Cardiac septum (tissue), 1 donor: Measurements from ENCODE around the gene TEX36. TPM values are rescaled to one million over a fixed set of nuclear protein-coding genes. Genes with fewer than 3 reads are reported as not detected.
"Not testable (repeated sequence)": the region's sequence is repeated elsewhere in the genome, so short reads cannot be mapped to it uniquely, and the experiment has no call there.

ENCODE experiments used
- DNase-seq: peaks from one replicate; pipeline ENCODE4 v3.0.0-alpha.2; 2020; ENCODE audit warnings: low spot score
- intact Hi-C: fragments of 100-400 bp; cut with DNase I; formaldehyde crosslinking; loops from one replicate; pipeline ENCODE4 v1.14.0; 2022
- total RNA-seq: library from RNA; stranded (reverse); fragmentation: NEBNext Ultra II Directional; extraction: Animal tissue kit (Norgen Biotek cat#: 25700); gene quantifications from one replicate; pipeline ENCODE4 v1.2.1, GENCODE V29; 2021
- donor health status: DM: no; HTN: no; CAD: no.

The TEX36 gene
- total RNA-seq, 1 donor from 2014 or later, result not detected

- intact Hi-C loops, result no loop called here
- DNase-seq, result no peak
Observed at GRCh38 chr10:125638555-125638954, 44.4 kb downstream of the TEX36 start.

GRCh38 chr10:125637496-125637895, 45.5 kb downstream of the TEX36 start:
- intact Hi-C loops, result no loop called here
- no peak for DNase-seq

GRCh38 chr10:125634606-125635005, 48.4 kb downstream of the TEX36 start:
- intact Hi-C loops, result no loop called here
- no peak for DNase-seq

- intact Hi-C loops, result no loop called here
- DNase-seq, result no peak
Observed at GRCh38 chr10:125633517-125633999, 49.4 kb downstream of the TEX36 start.

- intact Hi-C loops, result no loop called here
- DNase-seq, result no peak
Observed at GRCh38 chr10:125631806-125632205, 51.2 kb downstream of the TEX36 start.

GRCh38 chr10:125629758-125630376, 53.1 kb downstream of the TEX36 start:
- DNase-seq, result no peak
- intact Hi-C loops, result no loop called here

- intact Hi-C loops, result no loop called here
- DNase-seq, result no peak
Observed at GRCh38 chr10:125628104-125629049, 54.6 kb downstream of the TEX36 start.

GRCh38 chr10:125627646-125628045, 55.3 kb downstream of the TEX36 start:
- DNase-seq, result no peak
- intact Hi-C loops, result no loop called here

GRCh38 chr10:125626671-125627070, 56.3 kb downstream of the TEX36 start:
- no peak for DNase-seq
- intact Hi-C loops, result no loop called here

GRCh38 chr10:125625586-125625985, 57.4 kb downstream of the TEX36 start:
- DNase-seq, result no peak
- intact Hi-C loops, result no loop called here

- DNase-seq, result no peak
- intact Hi-C loops, result no loop called here
Observed at GRCh38 chr10:125624800-125625199, 58.2 kb downstream of the TEX36 start.

GRCh38 chr10:125621052-125621451, 61.9 kb downstream of the TEX36 start:
- no peak for DNase-seq
- intact Hi-C loops, result no loop called here

- intact Hi-C loops, result no loop called here
- DNase-seq, result no peak
Observed at GRCh38 chr10:125620401-125620800, 62.6 kb downstream of the TEX36 start.

GRCh38 chr10:125613062-125613461, 69.9 kb downstream of the TEX36 start:
- DNase-seq, intact Hi-C loops: not testable (repeated sequence)

- intact Hi-C loops, result no loop called here
- DNase-seq, result no peak
Observed at GRCh38 chr10:125611756-125612155, 71.2 kb downstream of the TEX36 start.

GRCh38 chr10:125611216-125611615, 71.7 kb downstream of the TEX36 start:
- intact Hi-C loops, result no loop called here
- no peak for DNase-seq

- DNase-seq, result no peak
- intact Hi-C loops, result no loop called here
Observed at GRCh38 chr10:125609859-125610258, 73.1 kb downstream of the TEX36 start.

GRCh38 chr10:125608474-125608873, 74.5 kb downstream of the TEX36 start:
- DNase-seq, result no peak
- intact Hi-C loops, result no loop called here

GRCh38 chr10:125607689-125608290, 75.2 kb downstream of the TEX36 start:
- no peak for DNase-seq
- intact Hi-C loops, result no loop called here

- intact Hi-C loops, result no loop called here
- no peak for DNase-seq
Observed at GRCh38 chr10:125606414-125607010, 76.5 kb downstream of the TEX36 start.
